GM12878 (cell line): ENCODE results near the gene MAP4K2. TPM values are rescaled to one million over a fixed set of nuclear protein-coding genes. Genes with fewer than 3 reads are reported as not detected.

Experiments used
- ATAC-seq: fragments of 200-7000 bp; cut with Tn5 transposase; 3 replicates; pipeline ENCODE4 v1.9.1; 2020; ENCODE audit warnings: mild to moderate bottlenecking, moderate library complexity
- BruUV-seq: library from RNA; stranded (reverse); fragments of 400-500 nt; replicated peaks from 2 replicates; lab custom pipeline; 2021; lab: Mats Ljungman, UMichigan
- CTCF ChIA-PET: fragments of 300-600 bp; sonication (Branson Sonifier 250); formaldehyde crosslinking; extraction: SDS; loops from one replicate; lab custom pipeline; 2021; ENCODE audit warnings: inconsistent platforms; lab: Yijun Ruan, JAX
- POLR2A ChIA-PET: fragments of 350-600 bp; formaldehyde crosslinking; extraction: SDS; loops from one replicate; lab custom pipeline; 2021; ENCODE audit warnings: inconsistent platforms; lab: Charles Lee
- RAD21 ChIA-PET: fragments of 300-600 bp; sonication (Branson Sonifier 250); formaldehyde crosslinking; loops from one replicate; lab custom pipeline; 2023; ENCODE audit warnings: antibody characterized with exemption; ENCODE audit not compliant: unreplicated experiment; lab: Charles Lee
- SMC1A ChIA-PET: fragments of 300-600 bp; sonication (Branson Sonifier 250); formaldehyde crosslinking; loops from one replicate; lab custom pipeline; 2023; ENCODE audit not compliant: unreplicated experiment, uncharacterized antibody; lab: Charles Lee
- DNase-seq: peaks from one replicate; pipeline ENCODE4 v3.0.0-alpha.2; 2011; ENCODE audit warnings: low read depth, low spot score
- FAIRE-seq: peaks from 3 replicates; lab custom pipeline; 2011; peaks lifted over from hg19 to GRCh38; lab: Jason Lieb, UNC
- H2AFZ ChIP-seq: 2 replicates; pipeline ENCODE4 v1.6.0; 2011; ENCODE audit warnings: low read depth, low read length, control low read depth; ENCODE audit not compliant: control insufficient read depth
- H3K27ac ChIP-seq: 2 replicates; pipeline ENCODE4 v1.5.1; 2011; ENCODE audit warnings: control low read depth; ENCODE audit not compliant: control insufficient read depth, insufficient read depth
- H3K27me3 ChIP-seq, 2 experiments: replicated peaks in 1 of 2; 2 replicates each; pipeline versions ENCODE4 v1.6.0 to v1.6.1; 2011; ENCODE audit warnings: low read length in 1 of 2; ENCODE audit not compliant: control insufficient read depth in 2 of 2, insufficient read depth in 2 of 2
- H3K36me3 ChIP-seq, 2 experiments: 2 replicates each; pipeline ENCODE4 v1.5.1; 2011; ENCODE audit warnings: low read length in 1 of 2; ENCODE audit not compliant: control insufficient read depth in 2 of 2, insufficient read depth in 2 of 2
- H3K4me1 ChIP-seq: 2 replicates; pipeline ENCODE4 v1.6.1; 2011; ENCODE audit warnings: mild to moderate bottlenecking, low read length, moderate library complexity, mixed read lengths; ENCODE audit not compliant: control insufficient read depth, insufficient read depth
- H3K4me2 ChIP-seq: 2 replicates; pipeline ENCODE4 v1.6.0; 2011; ENCODE audit warnings: control low read depth; ENCODE audit not compliant: control insufficient read depth, insufficient read depth
- H3K4me3 ChIP-seq: fragments of 200-600 bp; sonication (generic); 2 replicates; pipeline ENCODE4 v1.5.1; 2016
- H3K79me2 ChIP-seq: 2 replicates; pipeline ENCODE4 v1.6.0; 2011; ENCODE audit warnings: low read length; ENCODE audit not compliant: control insufficient read depth, insufficient read depth
- H3K9ac ChIP-seq: 2 replicates; pipeline ENCODE4 v1.8.0; 2011; ENCODE audit warnings: low read length, control low read depth, mixed read lengths; ENCODE audit not compliant: control insufficient read depth, insufficient read depth
- H3K9me3 ChIP-seq: replicated peaks from 3 replicates; pipeline ENCODE4 v1.5.1; 2011; ENCODE audit warnings: mild to moderate bottlenecking, low read length; ENCODE audit not compliant: control insufficient read depth, insufficient read depth
- H4K20me1 ChIP-seq: 2 replicates; pipeline ENCODE4 v1.6.0; 2011; ENCODE audit not compliant: control insufficient read depth, insufficient read depth
- ASH2L ChIP-seq: fragments of 300-600, 200-600 bp; sonication (generic); IDR thresholded peaks from 2 replicates; pipeline ENCODE4 v1.6.1; 2017; ENCODE audit warnings: low read depth, mild to moderate bottlenecking, borderline replicate concordance
- CBFB ChIP-seq: IDR thresholded peaks from 2 replicates; pipeline ENCODE4 v1.6.1; 2016; ENCODE audit warnings: antibody characterized with exemption, low read depth
- HDGF ChIP-seq: fragments of 450-650 bp; IDR thresholded peaks from 2 replicates; pipeline ENCODE4 v1.6.1; 2016; ENCODE audit warnings: antibody characterized with exemption
- JUNB ChIP-seq: IDR thresholded peaks from 2 replicates; pipeline ENCODE4 v1.6.1; 2016; ENCODE audit warnings: antibody characterized with exemption, mild to moderate bottlenecking
- KDM1A ChIP-seq: fragments of 200-600 bp; sonication (generic); IDR thresholded peaks from 2 replicates; pipeline ENCODE4 v1.6.1; 2016; ENCODE audit warnings: borderline replicate concordance
- SRF ChIP-seq, 2 experiments: IDR thresholded peaks; 2 replicates each; pipeline ENCODE4 v1.6.1; 2011; ENCODE audit warnings: low read depth in 2 of 2, low read length in 2 of 2, mild to moderate bottlenecking in 1 of 2, moderate library complexity in 1 of 2
- STAT1 ChIP-seq: fragments of 450-650 bp; conservative IDR thresholded peaks from 2 replicates; pipeline ENCODE4 v1.6.1; 2014; ENCODE audit warnings: antibody characterized with exemption, mild to moderate bottlenecking
- ZSCAN29 ChIP-seq: fragments of 450-650 bp; IDR thresholded peaks from 2 replicates; pipeline ENCODE4 v1.6.1; 2017; ENCODE audit warnings: mild to moderate bottlenecking, moderate library complexity
- whole genome bisulfite sequencing: methylation state at CpG from one replicate; pipeline ENCODE4 v1.1.6; 2016; ENCODE audit warnings: low lambda C conversion rate; ENCODE audit not compliant: insufficient replicate concordance, insufficient coverage; ENCODE audit errors: missing lambda C conversion rate; 5-methylcytosine and 5-hydroxymethylcytosine counted together
- in situ Hi-C: fragments of 300-500 bp; cut with MboI; formaldehyde crosslinking; loops from 9 replicates; pipeline ENCODE4 v1.14.3; 2018; ENCODE audit warnings: mixed read lengths
- intact Hi-C: fragments of 100-400 bp; cut with micrococcal nuclease; formaldehyde crosslinking; loops from one replicate; pipeline ENCODE4 v1.14.2; 2022; ENCODE audit not compliant: unreplicated experiment
- polyA plus RNA-seq, 11 experiments: library from polyadenylated mRNA; depleted of rRNA in 4 of 11; unstranded in 6 of 11; stranded (reverse) in 5 of 11; fragments of >200 nt; fragmentation: Nextera tagmentation in 4 of 11; fragmentation: Illumina TruSeq in 1 of 11; extraction: Ambion mirVana in 4 of 11; extraction: Trizol in 1 of 11; gene quantifications; 1 replicate in 1 of 11; 2 replicates in 10 of 11; pipeline versions ENCODE4 v1.2.1 to v1.2.3, GENCODE V29; 2011 to 2016; ENCODE audit warnings: inconsistent platforms in 2 of 11, missing spikeins in 2 of 11, low read depth in 1 of 11
- total RNA-seq, 4 experiments: library from RNA; depleted of rRNA in 3 of 4; stranded (reverse); fragments of >200 nt in 3 of 4; fragmentation: Illumina TruSeq in 1 of 4; extraction: Trizol in 1 of 4; gene quantifications; 2 replicates each; pipeline versions ENCODE4 v1.2.1 to v1.2.3, GENCODE V29; 2013 to 2021
- TF ChIP-seq, protein P1 (sequence below): fragments of 450-650 bp; formaldehyde crosslinking; IDR thresholded peaks from 2 replicates; pipeline ENCODE4 v1.4.0; 2022; ENCODE audit warnings: mild to moderate bottlenecking, moderate library complexity
- TF ChIP-seq, protein P2 (sequence below): IDR thresholded peaks from 2 replicates; pipeline ENCODE4 v1.6.1; 2011; ENCODE audit warnings: borderline replicate concordance, low read depth, mild to moderate bottlenecking, moderate library complexity, mixed read lengths, low read length; ENCODE audit not compliant: insufficient read depth; ENCODE audit errors: extremely low read length
- TF ChIP-seq, protein P3 (sequence below): fragments of 150-350 bp; IDR thresholded peaks from 2 replicates; pipeline ENCODE4 v1.6.1; 2014; ENCODE audit warnings: mild to moderate bottlenecking, low read depth, low read length
- TF ChIP-seq, protein P4 (sequence below): fragments of 450-650 bp; IDR thresholded peaks from 2 replicates; pipeline ENCODE4 v1.6.1; 2016; ENCODE audit warnings: mild to moderate bottlenecking, moderate library complexity, borderline replicate concordance

The MAP4K2 gene
- total and polyA plus RNA-seq, 10 of the 15 experiments (the other 5 are each of a cell fraction or from before 2014, with no cell fraction given), result 0.98 to 78.1 (median 48.9) TPM

DNA sequence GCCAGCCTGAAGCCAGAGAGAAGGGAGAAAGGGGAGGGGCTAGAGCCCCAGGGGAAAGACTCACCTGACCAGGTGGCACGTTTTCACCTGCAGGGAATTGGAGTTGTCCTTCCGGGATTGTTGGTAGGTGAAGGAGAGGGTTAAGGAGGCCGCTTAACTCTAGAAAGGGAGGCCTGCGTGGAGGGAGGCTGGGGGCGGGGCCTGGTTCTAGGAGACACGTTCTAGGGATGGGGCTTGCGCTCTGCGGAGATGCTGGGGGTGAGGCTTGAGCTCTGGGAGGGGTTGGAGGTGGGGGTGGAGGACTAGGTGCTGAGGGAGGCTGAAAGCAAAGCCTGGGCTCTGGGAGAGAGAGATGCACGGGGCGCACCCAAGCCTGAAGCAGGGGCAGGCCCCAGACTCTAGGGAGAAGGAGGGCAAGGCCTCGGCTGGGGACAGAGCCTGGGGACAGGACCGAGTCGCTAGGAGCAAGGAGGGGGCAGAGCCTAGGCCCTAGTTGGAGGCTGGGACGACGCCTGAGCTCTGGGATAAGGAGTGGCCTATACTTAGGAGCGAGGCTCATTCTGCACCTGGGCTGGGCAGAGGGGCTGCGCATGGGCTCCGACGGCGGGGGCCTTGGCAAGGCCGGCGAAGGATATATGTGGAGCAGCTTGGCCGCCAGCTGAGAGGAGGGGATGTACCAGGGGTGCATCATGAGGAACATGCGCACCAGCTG lies 61.5 kb downstream of the MAP4K2 start:
- Histone ChIP-seq H3K27ac (no peak overlapping the region), H3K79me2 (no peaks in the 10 kb centered on the region), H3K36me3 (no peaks in the 10 kb centered on the region), H3K9ac (no peak overlapping the region), H4K20me1 (no peaks in the 10 kb centered on the region), H3K4me1 (peaks cover 29% of the 10 kb centered on the region), H3K4me2 (peak overlapping the region; percentile 92), H3K9me3 (no peaks in the 10 kb centered on the region), H2AFZ (no peak overlapping the region), H3K4me3 (no peak overlapping the region), H3K27me3 (peaks cover 0 to 5% of the 10 kb centered on the region in 2 experiments; a peak in 3 of 4 replicates)
- WGBS, result 82% methylated on average over 20 of the region's 24 CpGs
- ChIA-PET CTCF (interaction anchor here (1.1 to 9.7 kb wide), 8 partner anchors 7 to 90 kb away, joined by 3 to 86 read pairs (median 8); no protein-coding TSS in a partner anchor), SMC1A (interaction anchor here (1.0 to 3.2 kb wide), 3 partner anchors 8 to 53 kb away, joined by 3 to 15 read pairs (median 3); no protein-coding TSS in a partner anchor), RAD21 (interaction anchor here (0.9 to 3.6 kb wide), 6 partner anchors 16 to 55 kb away, joined by 3 to 21 read pairs (median 4); no protein-coding TSS in a partner anchor), POLR2A (no interaction called here)
- in situ Hi-C loops (no loop called here), intact Hi-C loops (loop anchor here (2.0 kb wide), 3 partner anchors 25 to 293 kb away; no protein-coding TSS in a partner anchor)
- ATAC-seq (no peak), FAIRE-seq (no peak), DNase-seq (no peak)
- BruUV-seq, result no TSS peak
- TF ChIP-seq JUNB (no peak), HDGF (no peak), ASH2L (no peak), ZSCAN29 (no peak), STAT1 (no peak), KDM1A (no peak), CBFB (no peak), SRF (IDR thresholded peaks at IDR 0.05; ENCODE audit: low read depth in 2 of 2, low read length in 2 of 2) (no peak)
- TF ChIP-seq, protein P1, sequence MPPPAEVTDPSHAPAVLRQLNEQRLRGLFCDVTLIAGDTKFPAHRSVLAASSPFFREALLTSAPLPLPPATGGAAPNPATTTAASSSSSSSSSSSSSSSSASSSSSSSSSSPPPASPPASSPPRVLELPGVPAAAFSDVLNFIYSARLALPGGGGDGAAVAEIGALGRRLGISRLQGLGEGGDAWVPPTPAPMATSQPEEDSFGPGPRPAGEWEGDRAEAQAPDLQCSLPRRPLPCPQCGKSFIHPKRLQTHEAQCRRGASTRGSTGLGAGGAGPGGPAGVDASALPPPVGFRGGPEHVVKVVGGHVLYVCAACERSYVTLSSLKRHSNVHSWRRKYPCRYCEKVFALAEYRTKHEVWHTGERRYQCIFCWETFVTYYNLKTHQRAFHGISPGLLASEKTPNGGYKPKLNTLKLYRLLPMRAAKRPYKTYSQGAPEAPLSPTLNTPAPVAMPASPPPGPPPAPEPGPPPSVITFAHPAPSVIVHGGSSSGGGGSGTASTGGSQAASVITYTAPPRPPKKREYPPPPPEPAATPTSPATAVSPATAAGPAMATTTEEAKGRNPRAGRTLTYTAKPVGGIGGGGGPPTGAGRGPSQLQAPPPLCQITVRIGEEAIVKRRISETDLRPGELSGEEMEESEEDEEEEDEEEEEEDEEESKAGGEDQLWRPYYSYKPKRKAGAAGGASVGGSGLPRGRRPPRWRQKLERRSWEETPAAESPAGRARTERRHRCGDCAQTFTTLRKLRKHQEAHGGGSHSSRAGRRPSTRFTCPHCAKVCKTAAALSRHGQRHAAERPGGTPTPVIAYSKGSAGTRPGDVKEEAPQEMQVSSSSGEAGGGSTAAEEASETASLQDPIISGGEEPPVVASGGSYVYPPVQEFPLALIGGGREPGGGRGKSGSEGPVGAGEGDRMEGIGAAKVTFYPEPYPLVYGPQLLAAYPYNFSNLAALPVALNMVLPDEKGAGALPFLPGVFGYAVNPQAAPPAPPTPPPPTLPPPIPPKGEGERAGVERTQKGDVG (CRISPR knock-in tag), result no peak
- TF ChIP-seq, protein P2, sequence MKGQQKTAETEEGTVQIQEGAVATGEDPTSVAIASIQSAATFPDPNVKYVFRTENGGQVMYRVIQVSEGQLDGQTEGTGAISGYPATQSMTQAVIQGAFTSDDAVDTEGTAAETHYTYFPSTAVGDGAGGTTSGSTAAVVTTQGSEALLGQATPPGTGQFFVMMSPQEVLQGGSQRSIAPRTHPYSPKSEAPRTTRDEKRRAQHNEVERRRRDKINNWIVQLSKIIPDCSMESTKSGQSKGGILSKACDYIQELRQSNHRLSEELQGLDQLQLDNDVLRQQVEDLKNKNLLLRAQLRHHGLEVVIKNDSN, result no peak
- TF ChIP-seq, protein P3, sequence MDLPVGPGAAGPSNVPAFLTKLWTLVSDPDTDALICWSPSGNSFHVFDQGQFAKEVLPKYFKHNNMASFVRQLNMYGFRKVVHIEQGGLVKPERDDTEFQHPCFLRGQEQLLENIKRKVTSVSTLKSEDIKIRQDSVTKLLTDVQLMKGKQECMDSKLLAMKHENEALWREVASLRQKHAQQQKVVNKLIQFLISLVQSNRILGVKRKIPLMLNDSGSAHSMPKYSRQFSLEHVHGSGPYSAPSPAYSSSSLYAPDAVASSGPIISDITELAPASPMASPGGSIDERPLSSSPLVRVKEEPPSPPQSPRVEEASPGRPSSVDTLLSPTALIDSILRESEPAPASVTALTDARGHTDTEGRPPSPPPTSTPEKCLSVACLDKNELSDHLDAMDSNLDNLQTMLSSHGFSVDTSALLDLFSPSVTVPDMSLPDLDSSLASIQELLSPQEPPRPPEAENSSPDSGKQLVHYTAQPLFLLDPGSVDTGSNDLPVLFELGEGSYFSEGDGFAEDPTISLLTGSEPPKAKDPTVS, result no peak
- TF ChIP-seq, protein P4, sequence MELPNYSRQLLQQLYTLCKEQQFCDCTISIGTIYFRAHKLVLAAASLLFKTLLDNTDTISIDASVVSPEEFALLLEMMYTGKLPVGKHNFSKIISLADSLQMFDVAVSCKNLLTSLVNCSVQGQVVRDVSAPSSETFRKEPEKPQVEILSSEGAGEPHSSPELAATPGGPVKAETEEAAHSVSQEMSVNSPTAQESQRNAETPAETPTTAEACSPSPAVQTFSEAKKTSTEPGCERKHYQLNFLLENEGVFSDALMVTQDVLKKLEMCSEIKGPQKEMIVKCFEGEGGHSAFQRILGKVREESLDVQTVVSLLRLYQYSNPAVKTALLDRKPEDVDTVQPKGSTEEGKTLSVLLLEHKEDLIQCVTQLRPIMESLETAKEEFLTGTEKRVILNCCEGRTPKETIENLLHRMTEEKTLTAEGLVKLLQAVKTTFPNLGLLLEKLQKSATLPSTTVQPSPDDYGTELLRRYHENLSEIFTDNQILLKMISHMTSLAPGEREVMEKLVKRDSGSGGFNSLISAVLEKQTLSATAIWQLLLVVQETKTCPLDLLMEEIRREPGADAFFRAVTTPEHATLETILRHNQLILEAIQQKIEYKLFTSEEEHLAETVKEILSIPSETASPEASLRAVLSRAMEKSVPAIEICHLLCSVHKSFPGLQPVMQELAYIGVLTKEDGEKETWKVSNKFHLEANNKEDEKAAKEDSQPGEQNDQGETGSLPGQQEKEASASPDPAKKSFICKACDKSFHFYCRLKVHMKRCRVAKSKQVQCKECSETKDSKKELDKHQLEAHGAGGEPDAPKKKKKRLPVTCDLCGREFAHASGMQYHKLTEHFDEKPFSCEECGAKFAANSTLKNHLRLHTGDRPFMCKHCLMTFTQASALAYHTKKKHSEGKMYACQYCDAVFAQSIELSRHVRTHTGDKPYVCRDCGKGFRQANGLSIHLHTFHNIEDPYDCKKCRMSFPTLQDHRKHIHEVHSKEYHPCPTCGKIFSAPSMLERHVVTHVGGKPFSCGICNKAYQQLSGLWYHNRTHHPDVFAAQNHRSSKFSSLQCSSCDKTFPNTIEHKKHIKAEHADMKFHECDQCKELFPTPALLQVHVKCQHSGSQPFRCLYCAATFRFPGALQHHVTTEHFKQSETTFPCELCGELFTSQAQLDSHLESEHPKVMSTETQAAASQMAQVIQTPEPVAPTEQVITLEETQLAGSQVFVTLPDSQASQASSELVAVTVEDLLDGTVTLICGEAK, result no peak
